Glutamatergic neuron (in vitro differentiated cells): ENCODE results near the gene PLEKHM1. TPM values are rescaled to one million over a fixed set of nuclear protein-coding genes. Genes with fewer than 3 reads are reported as not detected.

ENCODE experiments used
- DNase-seq: peaks from one replicate; pipeline ENCODE4 v3.0.0; 2022
- H3K27ac Mint-ChIP-seq: one replicate; pipeline ENCODE4 v1.8.0; 2020; ENCODE audit warnings: mild to moderate bottlenecking, mixed read lengths, inconsistent platforms; ENCODE audit not compliant: unreplicated experiment
- H3K27me3 Mint-ChIP-seq: one replicate; pipeline ENCODE4 v1.8.0; 2020; ENCODE audit warnings: mild to moderate bottlenecking, moderate library complexity, mixed read lengths, inconsistent platforms; ENCODE audit not compliant: unreplicated experiment
- H3K36me3 Mint-ChIP-seq: one replicate; pipeline ENCODE4 v1.8.0; 2020; ENCODE audit warnings: mild to moderate bottlenecking, mixed read lengths, inconsistent platforms; ENCODE audit not compliant: unreplicated experiment
- H3K4me1 Mint-ChIP-seq: one replicate; pipeline ENCODE4 v1.8.0; 2020; ENCODE audit warnings: mild to moderate bottlenecking, low read depth, mixed read lengths, inconsistent platforms; ENCODE audit not compliant: unreplicated experiment
- H3K4me3 Mint-ChIP-seq: one replicate; pipeline ENCODE4 v1.8.0; 2020; ENCODE audit warnings: mild to moderate bottlenecking, mixed read lengths, inconsistent platforms; ENCODE audit not compliant: unreplicated experiment
- H3K9me3 Mint-ChIP-seq: one replicate; pipeline ENCODE4 v1.8.0; 2020; ENCODE audit warnings: mild to moderate bottlenecking, moderate library complexity, mixed read lengths, inconsistent platforms; ENCODE audit not compliant: unreplicated experiment
- CTCF ChIP-seq: fragments of 200-600 bp; sonication (generic); IDR thresholded peaks from one replicate; pipeline ENCODE4 v1.5.0; 2021; ENCODE audit not compliant: partially characterized antibody, unreplicated experiment
- total RNA-seq: library from RNA; stranded (reverse); fragmentation: NEBNext Ultra II Directional; extraction: Animal tissue kit (Norgen Biotek cat#: 25700); gene quantifications from one replicate; pipeline ENCODE4 v1.2.1, GENCODE V29; 2021; ENCODE audit not compliant: unreplicated experiment

PLEKHM1 gene
- total RNA-seq, 1 donor from 2014 or later, result 59.5 TPM

GRCh38 chr17:45440161-45440778 lies 50.3 kb downstream of the PLEKHM1 start:
- no peak for DNase-seq
- H3K27me3 Mint-ChIP-seq, result peaks cover 2% of the 10 kb centered on the region
- H3K27ac Mint-ChIP-seq, result no peak overlapping the region
- H3K4me1 Mint-ChIP-seq, result peaks cover 26% of the 10 kb centered on the region
- peaks cover 5% of the 10 kb centered on the region for H3K36me3 Mint-ChIP-seq
- H3K9me3 Mint-ChIP-seq, result peaks cover 8% of the 10 kb centered on the region
- TF ChIP-seq CTCF, result no peak
- H3K4me3 Mint-ChIP-seq, result no peak overlapping the region

GRCh38 chr17:45438931-45439610 lies 51.5 kb downstream of the PLEKHM1 start:
- TF ChIP-seq CTCF, result no peak
- Mint-ChIP-seq H3K4me1 (peaks cover 27% of the 10 kb centered on the region), H3K27me3 (peaks cover 4% of the 10 kb centered on the region), H3K36me3 (no peaks in the 10 kb centered on the region), H3K4me3 (no peak overlapping the region), H3K27ac (no peak overlapping the region), H3K9me3 (peaks cover 10% of the 10 kb centered on the region)
- DNase-seq, result no peak

- peaks cover 27% of the 10 kb centered on the region for H3K4me1 Mint-ChIP-seq
- H3K27ac Mint-ChIP-seq, result peak overlapping the region; percentile 88
- peak overlapping the region; percentile 42 for H3K4me3 Mint-ChIP-seq
- H3K9me3 Mint-ChIP-seq, result peaks cover 10% of the 10 kb centered on the region
- H3K27me3 Mint-ChIP-seq, result peaks cover 4% of the 10 kb centered on the region
- H3K36me3 Mint-ChIP-seq, result no peaks in the 10 kb centered on the region
- TF ChIP-seq CTCF, result no peak
- peak; percentile 68 for DNase-seq
These were observed 52.8 kb downstream of the PLEKHM1 start for GRCh38 chr17:45437465-45438283.

- Mint-ChIP-seq H3K27me3 (peaks cover 4% of the 10 kb centered on the region), H3K27ac (peak overlapping the region; percentile 73), H3K36me3 (no peaks in the 10 kb centered on the region), H3K4me1 (peaks cover 27% of the 10 kb centered on the region), H3K9me3 (peaks cover 10% of the 10 kb centered on the region), H3K4me3 (no peak overlapping the region)
- no peak for DNase-seq
- TF ChIP-seq CTCF, result no peak
These were observed 53.7 kb downstream of the PLEKHM1 start for GRCh38 chr17:45436625-45437464.
